ENCODE measurements around the gene TDRD12.

- TF ChIP-seq, protein P1, sequence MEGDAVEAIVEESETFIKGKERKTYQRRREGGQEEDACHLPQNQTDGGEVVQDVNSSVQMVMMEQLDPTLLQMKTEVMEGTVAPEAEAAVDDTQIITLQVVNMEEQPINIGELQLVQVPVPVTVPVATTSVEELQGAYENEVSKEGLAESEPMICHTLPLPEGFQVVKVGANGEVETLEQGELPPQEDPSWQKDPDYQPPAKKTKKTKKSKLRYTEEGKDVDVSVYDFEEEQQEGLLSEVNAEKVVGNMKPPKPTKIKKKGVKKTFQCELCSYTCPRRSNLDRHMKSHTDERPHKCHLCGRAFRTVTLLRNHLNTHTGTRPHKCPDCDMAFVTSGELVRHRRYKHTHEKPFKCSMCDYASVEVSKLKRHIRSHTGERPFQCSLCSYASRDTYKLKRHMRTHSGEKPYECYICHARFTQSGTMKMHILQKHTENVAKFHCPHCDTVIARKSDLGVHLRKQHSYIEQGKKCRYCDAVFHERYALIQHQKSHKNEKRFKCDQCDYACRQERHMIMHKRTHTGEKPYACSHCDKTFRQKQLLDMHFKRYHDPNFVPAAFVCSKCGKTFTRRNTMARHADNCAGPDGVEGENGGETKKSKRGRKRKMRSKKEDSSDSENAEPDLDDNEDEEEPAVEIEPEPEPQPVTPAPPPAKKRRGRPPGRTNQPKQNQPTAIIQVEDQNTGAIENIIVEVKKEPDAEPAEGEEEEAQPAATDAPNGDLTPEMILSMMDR (IDR thresholded peaks at IDR 0.05), result no peak
- no peak for TF ChIP-seq POLR2A (IDR thresholded peaks at IDR 0.05)
- no peak for TF ChIP-seq POLR2AphosphoS5 (IDR thresholded peaks at IDR 0.05)
- TF ChIP-seq EP300 (IDR thresholded peaks at IDR 0.05), result no peak
Measured at GRCh38 chr19:32842061-32842460, 122.5 kb downstream of the TDRD12 start.

All from sigmoid colon (tissue), 4 donors.